K562 (cell line): ENCODE results near the gene MRPL38. TPM values are rescaled to one million over a fixed set of nuclear protein-coding genes. Genes with fewer than 3 reads are reported as not detected.

Experiments
- BHLHE40 ChIP-seq: IDR thresholded peaks from 2 replicates; pipeline ENCODE4 v1.6.1; 2011; ENCODE audit warnings: low read length, improper control_type of control experiment
- BRD4 ChIP-seq: fragments of 200-600 bp; sonication (generic); IDR thresholded peaks from 2 replicates; pipeline ENCODE4 v1.6.1; 2017; ENCODE audit warnings: inconsistent platforms
- BRF1 ChIP-seq: IDR thresholded peaks from 3 replicates; pipeline ENCODE4 v1.6.1; 2011; ENCODE audit warnings: borderline replicate concordance, mild to moderate bottlenecking; ENCODE audit not compliant: insufficient read length; ENCODE audit errors: extremely low read depth
- CBX3 ChIP-seq, 2 experiments: IDR thresholded peaks; 1 replicate in 1 of 2; 2 replicates in 1 of 2; pipeline ENCODE4 v1.6.1; 2012; ENCODE audit warnings: inconsistent platforms in 2 of 2, low read length in 2 of 2, borderline replicate concordance in 1 of 2, control low read depth in 1 of 2
- CXXC5 ChIP-seq: fragments of 250-450 bp; sonication (Bioruptor Pico); IDR thresholded peaks from 2 replicates; pipeline ENCODE4 v1.8.0; 2022; ENCODE audit warnings: inconsistent platforms, mild to moderate bottlenecking, moderate library complexity
- E4F1 ChIP-seq: fragments of 250-450 bp; sonication (Bioruptor Pico); IDR thresholded peaks from 2 replicates; pipeline ENCODE4 v1.5.0; 2021; ENCODE audit warnings: mild to moderate bottlenecking, borderline replicate concordance
- HNRNPL ChIP-seq: fragments of 200-400 bp; formaldehyde crosslinking; IDR thresholded peaks from 2 replicates; pipeline ENCODE4 v1.6.1; 2017; ENCODE audit warnings: low read depth, mild to moderate bottlenecking, low read length
- LCOR ChIP-seq: sonication (generic); formaldehyde crosslinking; IDR thresholded peaks from 2 replicates; pipeline ENCODE4 v1.8.0; 2022; ENCODE audit warnings: mild to moderate bottlenecking, missing genetic modification reagents
- MTA2 ChIP-seq: fragments of 450-650 bp; IDR thresholded peaks from 2 replicates; pipeline ENCODE4 v1.6.1; 2016; ENCODE audit warnings: low read depth
- NR1H2 ChIP-seq: sonication (generic); formaldehyde crosslinking; IDR thresholded peaks from 2 replicates; pipeline ENCODE4 v1.4.0; 2020; ENCODE audit warnings: mild to moderate bottlenecking, missing genetic modification reagents
- NR2C2 ChIP-seq, 2 experiments: fragments of 200-800 bp in 1 of 2; sonication (Bioruptor generic) in 1 of 2; sonication (generic) in 1 of 2; formaldehyde crosslinking in 1 of 2; IDR thresholded peaks; 2 replicates each; pipeline versions ENCODE4 v1.6.1 to v1.8.0; 2016 to 2022; ENCODE audit warnings: mild to moderate bottlenecking in 1 of 2, missing compliant biosample characterization in 1 of 2, missing genetic modification characterization in 1 of 2, missing genetic modification reagents in 1 of 2
- PHB2 ChIP-seq: fragments of 450-650 bp; IDR thresholded peaks from 2 replicates; pipeline ENCODE4 v1.6.1; 2017; ENCODE audit warnings: low read depth
- PHF20 ChIP-seq: fragments of 450-650 bp; IDR thresholded peaks from 2 replicates; pipeline ENCODE4 v1.6.1; 2018; ENCODE audit not compliant: partially characterized antibody
- RAD21 ChIP-seq, 2 experiments: fragments of 250-450 bp in 1 of 2; fragments of 450-650 bp in 1 of 2; sonication (Bioruptor Pico) in 1 of 2; formaldehyde crosslinking in 1 of 2; IDR thresholded peaks in 1 of 2; conservative IDR thresholded peaks in 1 of 2; 2 replicates each; pipeline versions ENCODE4 v1.4.0 to v1.8.0; 2020 to 2022; ENCODE audit warnings: mild to moderate bottlenecking in 2 of 2, moderate library complexity in 1 of 2
- SIN3B ChIP-seq: fragments of 450-650 bp; IDR thresholded peaks from 2 replicates; pipeline ENCODE4 v1.6.1; 2017; ENCODE audit warnings: low read depth, mild to moderate bottlenecking, moderate library complexity
- TCF7 ChIP-seq: sonication (generic); IDR thresholded peaks from 2 replicates; pipeline ENCODE4 v1.6.1; 2016; ENCODE audit warnings: antibody characterized with exemption, borderline replicate concordance
- WHSC1 ChIP-seq: IDR thresholded peaks from one replicate; pipeline ENCODE4 v1.6.1; 2012; ENCODE audit warnings: low read length, control low read depth, inconsistent platforms
- ZFP91 ChIP-seq: sonication (generic); formaldehyde crosslinking; IDR thresholded peaks from 2 replicates; pipeline ENCODE4 v1.8.0; 2022; ENCODE audit warnings: mild to moderate bottlenecking, missing genetic modification reagents
- ZNF76 ChIP-seq: fragments of 250-450 bp; sonication (Bioruptor Pico); IDR thresholded peaks from 2 replicates; pipeline ENCODE4 v1.4.0; 2020; ENCODE audit warnings: mild to moderate bottlenecking, moderate library complexity, borderline replicate concordance
- polyA plus RNA-seq, 8 experiments: library from polyadenylated mRNA; depleted of rRNA in 4 of 8; stranded (reverse) in 5 of 8; unstranded in 3 of 8; fragments of >200 nt; fragmentation: Nextera tagmentation in 2 of 8; fragmentation: Illumina TruSeq in 1 of 8; extraction: Ambion mirVana in 2 of 8; extraction: Trizol in 1 of 8; gene quantifications; 2 replicates each; pipeline versions ENCODE4 v1.2.1 to v1.2.3, GENCODE V29; 2011 to 2014; ENCODE audit warnings: inconsistent platforms in 1 of 8, missing spikeins in 1 of 8
- total RNA-seq, 7 experiments: library from RNA; depleted of rRNA in 6 of 7; stranded (reverse); fragments of >200 nt in 6 of 7; fragmentation: Illumina TruSeq in 2 of 7; extraction: Trizol in 2 of 7; gene quantifications; 2 replicates each; pipeline versions ENCODE4 v1.2.1 to v1.2.3, GENCODE V29; 2011 to 2021; ENCODE audit warnings: low replicate concordance in 1 of 7
- TF ChIP-seq, protein P1 (sequence below): sonication (generic); formaldehyde crosslinking; IDR thresholded peaks from 2 replicates; pipeline ENCODE4 v1.8.0; 2022; ENCODE audit warnings: missing genetic modification reagents, mild to moderate bottlenecking, borderline replicate concordance
- TF ChIP-seq, protein P2 (sequence below), 2 experiments: fragments of 450-650 bp in 1 of 2; sonication (generic) in 1 of 2; formaldehyde crosslinking in 1 of 2; IDR thresholded peaks in 1 of 2; conservative IDR thresholded peaks in 1 of 2; 2 replicates each; pipeline versions ENCODE4 v1.6.1 to v1.8.1; 2016 to 2023; ENCODE audit warnings: mild to moderate bottlenecking in 2 of 2, moderate library complexity in 2 of 2, inconsistent platforms in 1 of 2, missing genetic modification reagents in 1 of 2

The MRPL38 gene
- total and polyA plus RNA-seq, 9 of the 15 experiments (the other 6 are each of a cell fraction or from before 2014, with no cell fraction given), result 4.5 to 154 (median 48.5) TPM

DNA sequence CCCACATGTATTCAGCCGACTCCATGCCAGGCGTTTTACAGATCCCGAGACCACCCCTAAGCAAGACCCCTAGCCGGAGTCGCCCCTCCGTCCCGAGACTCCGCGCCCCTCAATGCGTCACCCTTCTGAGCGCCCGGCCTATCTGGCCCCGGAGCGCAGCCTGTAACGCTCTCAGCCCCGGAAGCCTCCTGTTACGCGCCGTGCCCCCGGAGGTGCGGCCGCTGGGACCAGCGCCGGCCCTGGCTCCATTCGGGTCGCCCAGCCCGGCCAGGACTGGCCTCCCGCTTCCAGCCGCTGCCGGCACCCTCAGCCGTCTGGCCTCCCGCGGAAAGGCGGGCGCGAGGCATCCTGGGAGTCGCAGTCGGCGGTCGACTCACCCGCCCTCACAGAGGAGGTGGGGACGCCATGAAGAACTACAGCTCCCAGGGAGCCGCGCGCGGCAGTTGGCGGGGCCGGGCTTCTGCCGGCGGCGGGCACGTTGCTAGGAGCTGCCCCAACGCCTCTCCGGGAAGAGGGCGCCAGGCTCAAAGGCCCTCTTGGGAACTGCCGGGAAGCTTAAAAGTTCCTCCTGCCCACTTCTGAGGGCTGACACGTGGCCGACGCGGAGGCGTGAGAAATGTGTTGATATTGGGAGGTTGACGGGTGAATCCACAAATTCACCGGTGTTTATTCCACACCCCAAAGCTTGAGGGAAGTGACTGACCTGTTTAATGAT is 36.2 kb upstream of the MRPL38 start, which contains the start of gene FBF1 (continued):
- TF ChIP-seq E4F1 (CRISPR knock-in tag), result no peak
- TF ChIP-seq, protein P1, sequence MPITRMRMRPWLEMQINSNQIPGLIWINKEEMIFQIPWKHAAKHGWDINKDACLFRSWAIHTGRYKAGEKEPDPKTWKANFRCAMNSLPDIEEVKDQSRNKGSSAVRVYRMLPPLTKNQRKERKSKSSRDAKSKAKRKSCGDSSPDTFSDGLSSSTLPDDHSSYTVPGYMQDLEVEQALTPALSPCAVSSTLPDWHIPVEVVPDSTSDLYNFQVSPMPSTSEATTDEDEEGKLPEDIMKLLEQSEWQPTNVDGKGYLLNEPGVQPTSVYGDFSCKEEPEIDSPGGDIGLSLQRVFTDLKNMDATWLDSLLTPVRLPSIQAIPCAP (CRISPR knock-in tag), result no peak
- peak; percentile 50 for TF ChIP-seq LCOR
- TF ChIP-seq BRD4, result no peak
- TF ChIP-seq RAD21 (CRISPR knock-in tag; conservative IDR thresholded peaks at IDR 0.05 in 1 of 2, IDR thresholded peaks at IDR 0.05 in 1 of 2), result no peak
- 0 out of 2 replicates have a peak, but pooled peaks have one; percentile 60 for TF ChIP-seq ZNF76 (CRISPR knock-in tag)
- TF ChIP-seq MTA2, result 0 out of 2 replicates have a peak, but pooled peaks have one; percentile 17
- TF ChIP-seq BHLHE40, result peak; percentile 59
- no peak for TF ChIP-seq BRF1
- peak; percentile 94; the same call in 1 of the 2 replicates for TF ChIP-seq NR1H2 (CRISPR knock-in tag)
- TF ChIP-seq TCF7, result no peak
- no peak for TF ChIP-seq SIN3B
- TF ChIP-seq PHF20, result peak; percentile 90
- peak; percentile 72 for TF ChIP-seq HNRNPL
- TF ChIP-seq CBX3 (IDR thresholded peaks at IDR 0.05; ENCODE audit: borderline replicate concordance in 1 of 2, low read length in 2 of 2), result no peak
- TF ChIP-seq ZFP91 (CRISPR knock-in tag), result no peak
- TF ChIP-seq CXXC5 (CRISPR knock-in tag), result peak; percentile 85
- TF ChIP-seq, protein P2, sequence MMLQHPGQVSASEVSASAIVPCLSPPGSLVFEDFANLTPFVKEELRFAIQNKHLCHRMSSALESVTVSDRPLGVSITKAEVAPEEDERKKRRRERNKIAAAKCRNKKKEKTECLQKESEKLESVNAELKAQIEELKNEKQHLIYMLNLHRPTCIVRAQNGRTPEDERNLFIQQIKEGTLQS (IDR thresholded peaks at IDR 0.05), result no peak
- TF ChIP-seq, protein P2 (CRISPR knock-in tag; conservative IDR thresholded peaks at IDR 0.05), result 0 out of 2 replicates have a peak, but pooled peaks have one; percentile 49
- no peak for TF ChIP-seq WHSC1
- TF ChIP-seq NR2C2 (CRISPR knock-in tag; IDR thresholded peaks at IDR 0.05), result no peak; the same call in 1 of the 2 replicates
- TF ChIP-seq NR2C2 (tag; IDR thresholded peaks at IDR 0.05), result peak; percentile 79
- no peak for TF ChIP-seq PHB2
